ENCODE results near the gene KCNC4.

GRCh38 chr1:110250008-110250407, 39.9 kb downstream of the KCNC4 start:
- TF ChIP-seq POLR2A (IDR thresholded peaks at IDR 0.05) (no peak), CTCF (IDR thresholded peaks at IDR 0.05) (no peak)
